Urothelium cell line (cell line): ENCODE measurements around the gene XCL1.
A peak's percentile ranks its signal among the peaks of the same experiment; 100 is the strongest.
"Not testable (repeated sequence)": the region's sequence is repeated elsewhere in the genome, so short reads cannot be mapped to it uniquely, and the experiment has no call there.

Experiments
- DNase-seq: peaks from one replicate; pipeline ENCODE4 v3.0.0; 2011; ENCODE audit warnings: low spot score, mixed read lengths
- FAIRE-seq: peaks from 2 replicates; lab custom pipeline; 2011; peaks lifted over from hg19 to GRCh38; lab: Jason Lieb, UNC

XCL1 gene

GRCh38 chr1:168576245-168576688, at the start of gene XCL1:
Gene XCL1, plus strand, starts transcription at chr1:168576605. Its CDS starts 33 bp downstream, at chr1:168576638.
- FAIRE-seq, DNase-seq: not testable (repeated sequence)

DNA sequence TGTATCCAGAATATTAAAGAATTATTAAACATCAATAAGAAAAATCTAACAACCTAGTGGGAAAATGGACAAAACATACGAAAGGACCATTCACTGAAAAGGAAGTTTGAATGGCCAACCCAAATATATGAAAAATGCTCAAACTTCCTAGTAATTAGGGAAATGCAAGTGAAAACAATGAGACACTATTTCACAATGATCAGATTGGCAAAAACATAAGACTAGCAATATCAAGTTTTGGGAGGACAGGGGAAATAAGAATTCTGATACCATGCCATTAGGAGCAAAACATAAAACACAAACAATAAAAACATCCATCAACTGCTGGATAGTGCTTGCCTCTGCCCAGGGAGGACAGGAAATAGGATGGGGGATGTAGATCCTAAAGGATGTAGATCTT, 46.9 kb upstream of the XCL1 start:
- no peak for FAIRE-seq
- DNase-seq, result no peak

GRCh38 chr1:168531615-168532345, 44.6 kb upstream of the XCL1 start:
- FAIRE-seq (no peak), DNase-seq (no peak)

- DNase-seq, result no peak
- no peak for FAIRE-seq
Measured at GRCh38 chr1:168535536-168535935, 40.9 kb upstream of the XCL1 start.

GRCh38 chr1:168540798-168541197, 35.6 kb upstream of the XCL1 start:
- peak; percentile 72 for FAIRE-seq
- not testable (repeated sequence) for DNase-seq

DNA sequence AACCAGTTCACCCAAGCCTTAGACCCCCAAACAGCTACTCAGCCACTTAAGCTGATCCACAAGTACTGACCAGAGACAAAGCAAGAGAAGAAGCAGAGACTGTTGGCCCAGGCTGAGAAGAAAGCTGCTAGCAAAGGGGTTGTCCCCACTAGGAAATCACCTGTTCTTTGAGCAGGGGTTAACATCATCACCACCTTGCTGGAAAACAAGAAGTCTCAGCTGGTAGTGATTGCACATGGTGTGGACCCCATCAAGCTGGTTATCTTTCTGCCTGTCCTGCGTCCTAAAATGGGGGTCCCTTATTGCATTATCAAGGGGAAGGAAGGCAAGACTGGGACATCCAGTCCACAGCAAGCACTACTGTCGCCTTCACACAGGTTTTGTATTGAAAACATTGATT, 33.4 kb upstream of the XCL1 start:
- not testable (repeated sequence) for DNase-seq, FAIRE-seq

DNA sequence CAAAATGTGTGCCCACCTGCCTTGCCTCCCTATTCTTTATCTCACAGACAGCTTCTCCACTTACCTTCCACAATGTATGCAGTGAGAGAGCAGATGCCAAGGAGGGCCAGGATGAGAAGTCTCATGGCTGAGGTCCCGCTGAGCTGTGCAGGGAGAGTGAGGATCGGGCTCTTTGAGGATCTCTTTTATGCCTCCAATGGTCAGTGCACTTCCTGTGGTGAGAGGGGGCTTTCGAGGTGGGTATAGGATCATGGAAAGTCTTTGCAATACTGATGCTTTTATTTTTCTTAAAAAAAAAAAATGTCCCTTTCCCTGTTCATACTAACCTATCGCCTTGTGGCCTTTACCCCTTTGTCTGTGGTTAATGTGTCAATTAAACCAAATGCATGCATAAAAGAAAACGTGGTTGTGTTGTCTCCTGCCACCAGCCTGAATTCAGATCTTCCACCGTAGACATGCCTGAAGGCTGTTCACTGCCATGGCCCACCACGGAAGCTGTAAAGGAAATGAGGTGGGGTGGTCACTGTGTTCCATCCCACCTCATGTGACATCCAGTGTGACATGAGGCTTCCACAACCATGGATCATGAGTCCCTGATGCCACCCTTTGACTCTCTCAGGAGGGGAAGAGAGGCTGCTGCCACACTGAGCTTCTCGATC, 32.4 kb upstream of the XCL1 start, which contains the start of gene XCL2:
XCL2 (minus strand) TSS at position 158 of the 659 bp plus-strand sequence; CDS start at position 125, 33 bp downstream.
- FAIRE-seq, DNase-seq: not testable (repeated sequence)

DNA sequence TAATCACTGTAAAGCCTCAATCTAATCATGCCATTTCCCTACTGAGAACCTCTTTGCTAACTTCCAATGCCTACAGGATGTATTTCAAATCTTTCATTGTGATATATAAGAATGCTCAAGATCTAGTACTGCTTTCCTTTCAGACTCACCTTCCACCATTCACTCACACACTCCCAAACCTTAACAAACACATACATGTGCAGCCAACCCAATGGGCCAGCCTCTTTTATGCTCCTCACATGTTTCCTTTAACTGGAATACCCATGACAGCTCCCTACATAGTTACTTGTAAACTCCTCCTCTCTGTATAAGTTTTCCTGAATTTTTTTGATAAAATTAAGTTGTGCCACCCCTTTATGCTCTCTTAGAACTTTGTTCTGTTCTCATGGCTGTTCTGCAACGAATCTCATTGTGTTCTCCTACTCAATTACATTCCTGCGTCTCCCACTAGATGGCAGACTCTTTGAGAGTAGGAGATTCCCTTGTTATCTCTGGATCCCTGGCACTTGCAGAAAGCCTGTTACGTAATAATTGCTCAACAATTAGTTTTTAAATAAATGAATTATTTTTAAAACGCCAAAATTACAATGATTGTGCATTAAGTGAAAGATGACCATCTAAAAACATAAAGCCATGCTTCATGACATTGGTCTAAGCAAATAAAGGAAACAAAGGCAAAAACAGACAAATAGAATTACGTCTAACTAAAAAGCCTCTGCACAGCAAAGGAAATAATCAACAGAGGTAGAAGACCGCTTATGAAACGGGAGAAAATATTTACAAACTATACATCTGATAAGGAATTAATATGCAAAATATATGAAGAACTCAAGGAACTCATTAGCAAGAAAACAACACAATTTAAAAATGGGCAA, 30.5 kb upstream of the XCL1 start:
- peak; percentile 22 for DNase-seq

GRCh38 chr1:168546553-168546895, 29.9 kb upstream of the XCL1 start:
- not testable (repeated sequence) for DNase-seq, FAIRE-seq

More for the DNA sequence above, 30.5 kb upstream of the XCL1 start:
- not testable (repeated sequence) for FAIRE-seq

DNA sequence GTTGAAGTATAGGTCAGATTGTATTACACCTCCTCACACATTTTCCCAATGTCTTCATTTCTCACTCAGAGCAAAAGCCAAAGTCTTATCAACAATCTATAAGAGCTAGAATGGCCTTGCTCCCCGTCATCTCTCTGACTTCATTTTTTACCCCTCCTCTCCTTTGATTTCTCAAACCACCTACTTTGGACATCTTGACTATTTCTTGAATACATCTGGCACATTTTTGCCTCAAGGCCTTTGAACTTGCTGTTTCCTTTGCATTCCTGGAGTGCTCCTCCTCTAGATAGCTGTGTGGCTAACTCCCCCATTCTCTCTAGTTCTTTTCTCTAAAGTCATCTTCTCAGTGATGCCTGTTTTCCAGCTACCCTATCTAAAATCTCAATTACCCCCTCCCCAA, 25.4 kb upstream of the XCL1 start:
- DNase-seq (no peak), FAIRE-seq (no peak)

DNA sequence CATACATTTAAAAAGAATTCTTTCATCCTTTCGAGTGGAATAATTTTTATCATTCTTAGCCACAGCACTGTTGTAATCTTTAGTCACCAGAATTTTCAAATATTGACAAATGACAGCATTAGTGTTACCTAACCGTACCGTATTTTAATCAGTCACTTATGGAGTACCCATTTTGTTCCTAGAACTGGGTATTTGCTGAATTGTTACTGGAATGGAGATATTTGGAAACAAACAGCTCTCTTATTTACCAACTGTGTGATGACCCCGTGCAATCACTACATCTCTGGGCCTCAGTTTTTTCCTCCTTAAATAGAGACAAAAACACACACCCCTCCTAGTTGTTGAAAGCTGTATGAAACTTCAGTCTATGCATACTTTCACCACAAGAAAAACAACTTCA, 24.7 kb upstream of the XCL1 start:
- DNase-seq (no peak), FAIRE-seq (no peak)

DNA sequence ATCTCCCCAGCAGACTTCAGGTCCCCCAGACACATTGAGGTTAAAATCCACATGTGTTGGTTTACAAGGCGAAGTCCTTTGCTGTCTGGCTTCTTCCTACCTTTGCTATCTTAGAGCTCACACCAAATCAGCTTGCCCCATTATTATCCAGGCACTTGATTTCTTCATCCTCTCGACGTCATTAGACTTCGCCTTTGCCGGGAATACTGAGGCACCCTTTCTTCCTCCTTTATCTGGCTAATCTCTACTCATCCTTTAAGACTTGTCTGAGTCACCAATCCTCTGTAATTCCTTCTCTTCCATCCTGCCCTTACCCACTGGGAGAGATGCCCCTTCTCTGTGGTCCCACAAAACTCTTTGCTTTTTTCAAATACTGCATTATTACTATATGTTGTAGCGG, 23.4 kb upstream of the XCL1 start:
- DNase-seq (no peak), FAIRE-seq (no peak)

DNA sequence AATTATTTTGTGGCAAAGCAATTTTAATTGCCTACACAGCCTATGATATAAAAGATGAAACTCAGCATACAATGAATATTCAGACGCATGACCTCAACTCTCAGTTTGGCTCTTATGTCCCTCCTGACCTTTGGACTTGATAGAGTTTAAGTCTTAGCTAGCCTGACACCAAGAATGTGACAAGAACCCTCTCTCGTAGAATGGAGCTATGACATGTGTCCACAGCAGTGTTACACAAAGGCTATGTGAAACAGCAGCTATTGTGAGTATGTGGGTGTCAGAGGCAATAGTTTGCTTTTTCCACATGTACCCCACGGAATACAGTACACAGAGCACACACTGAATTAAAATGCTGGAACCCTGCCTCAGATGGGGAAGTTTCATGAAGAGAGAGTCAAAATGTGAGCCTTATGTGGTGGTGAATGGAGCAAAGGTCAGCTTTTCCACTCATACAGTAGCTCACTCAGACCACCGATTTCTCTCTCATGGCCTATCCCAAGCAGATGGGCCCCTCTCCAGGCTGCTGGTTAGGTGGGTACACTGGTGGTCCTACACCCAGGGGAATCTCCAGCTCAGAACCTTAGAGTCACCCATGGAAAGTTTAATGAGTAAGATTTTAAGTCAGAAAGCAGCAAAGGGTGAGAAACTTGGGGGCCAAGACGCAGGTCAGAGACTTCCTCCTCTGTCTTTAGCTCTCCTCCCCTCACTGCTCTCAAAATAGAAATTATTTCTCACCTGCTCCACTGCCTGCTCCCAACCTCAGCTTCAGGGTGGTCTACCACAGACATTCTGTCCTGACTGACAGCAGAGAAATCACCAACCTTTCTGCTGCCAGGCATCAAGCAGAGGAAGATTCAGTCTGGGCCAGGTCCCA, 22.5 kb upstream of the XCL1 start:
- DNase-seq (no peak), FAIRE-seq (no peak)

DNA sequence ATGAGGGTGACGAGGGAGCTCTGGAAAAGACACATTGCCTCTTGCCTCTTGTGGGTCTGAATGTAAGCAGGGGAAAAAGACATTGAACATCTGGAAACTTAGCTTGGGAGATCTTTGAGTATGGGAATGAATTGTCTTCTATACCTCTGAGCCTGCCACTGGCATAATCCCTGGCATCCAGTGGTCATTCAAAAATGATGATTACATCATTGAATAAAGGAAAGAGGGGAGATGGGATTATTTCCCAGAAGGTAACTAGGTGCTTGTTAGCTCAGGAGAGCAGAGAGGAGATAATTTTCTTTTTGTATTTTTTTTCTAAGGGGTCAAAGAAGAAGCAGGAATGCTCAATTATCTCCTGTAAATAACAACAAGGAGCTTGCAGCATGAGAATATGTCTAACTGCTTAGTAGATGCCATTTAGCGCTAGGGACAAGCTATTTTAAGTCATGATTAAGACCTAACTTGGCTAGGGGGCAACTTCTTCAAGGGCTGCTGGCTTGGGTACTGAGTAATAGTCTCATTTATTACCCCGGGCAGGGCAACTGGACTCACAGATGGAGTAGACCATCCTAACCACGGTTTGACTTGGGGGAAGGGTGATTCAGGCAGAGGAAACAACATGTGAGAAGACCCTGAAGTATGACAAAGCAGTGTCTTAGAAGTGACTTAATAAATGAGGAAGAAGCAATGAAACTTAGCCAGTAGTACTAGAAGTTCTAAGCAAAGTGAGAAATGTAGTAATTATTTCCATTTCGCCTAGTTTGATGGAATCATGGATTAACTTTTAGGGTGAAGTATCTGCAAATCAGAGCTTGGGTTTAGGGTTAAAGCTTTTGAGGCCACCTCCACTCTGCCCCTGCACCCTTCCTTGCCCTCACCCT, 21.6 kb upstream of the XCL1 start:
- FAIRE-seq (no peak), DNase-seq (no peak)

DNA sequence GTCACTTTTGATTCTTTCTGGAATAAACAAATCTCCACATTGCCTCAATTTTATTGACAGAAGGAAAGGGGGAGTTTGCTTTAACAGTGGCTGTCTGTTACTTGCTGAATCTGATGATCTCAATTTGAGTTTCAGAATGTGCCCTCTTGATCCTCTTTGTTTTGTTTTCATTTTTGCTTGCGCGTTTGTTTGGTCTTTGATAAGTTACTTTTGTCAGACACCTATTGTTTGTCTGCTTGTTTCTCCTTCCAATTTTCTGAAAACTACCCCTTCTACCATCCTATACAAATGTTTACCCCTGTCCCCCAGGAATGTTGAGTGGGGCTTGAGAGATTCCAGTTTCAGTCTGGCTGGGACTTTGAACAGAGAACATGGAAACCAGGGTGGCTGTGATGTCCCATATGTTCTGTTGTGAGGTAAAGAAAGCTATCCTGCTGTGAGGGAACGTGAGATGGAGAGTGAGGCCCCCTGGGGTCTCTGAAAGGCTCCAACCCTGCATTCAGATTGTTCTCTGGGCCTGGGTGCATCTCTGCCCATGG, 20.8 kb upstream of the XCL1 start:
- FAIRE-seq (no peak), DNase-seq (no peak)

GRCh38 chr1:168556647-168557046, 19.8 kb upstream of the XCL1 start:
- FAIRE-seq (no peak), DNase-seq (no peak)

- DNase-seq (no peak), FAIRE-seq (no peak)
Measured at GRCh38 chr1:168560370-168560769, 16.0 kb upstream of the XCL1 start.

GRCh38 chr1:168561989-168562388, 14.4 kb upstream of the XCL1 start:
- FAIRE-seq (no peak), DNase-seq (no peak)

DNA sequence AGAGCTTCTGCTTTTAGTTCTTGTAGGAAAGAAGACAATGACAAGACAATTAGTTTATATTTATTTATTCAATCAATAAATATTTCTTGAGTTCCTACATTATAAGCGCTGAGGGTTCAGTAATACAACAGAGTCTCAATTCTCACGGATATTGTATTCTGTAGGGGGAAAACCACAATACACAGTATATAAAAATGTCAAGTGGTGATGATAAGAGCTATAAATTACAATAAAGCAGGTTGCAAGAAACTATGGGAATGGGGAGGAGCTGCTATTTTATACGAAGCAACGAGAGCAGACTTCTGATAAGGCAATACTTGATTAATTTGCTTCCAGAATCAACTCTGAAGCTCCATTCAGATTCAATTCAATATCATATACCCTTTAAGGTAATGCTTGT, 10.6 kb upstream of the XCL1 start:
- no peak for FAIRE-seq
- DNase-seq, result no peak
